ENCODE measurements around the gene NYAP1. TPM values are rescaled to one million over a fixed set of nuclear protein-coding genes. Genes with fewer than 3 reads are reported as not detected.
A peak's percentile ranks its signal among the peaks of the same experiment; 100 is the strongest.
"Not testable (repeated sequence)": the region's sequence is repeated elsewhere in the genome, so short reads cannot be mapped to it uniquely, and the experiment has no call there.

NYAP1 gene
- total RNA-seq, 1 experiment from 2014 or later, result not detected

GRCh38 chr7:100520138-100520537, 36.4 kb downstream of the NYAP1 start:
- no peaks in the 10 kb centered on the region for H4K20me1 ChIP-seq (ENCODE audit: insufficient read depth, low read depth, low read length)
- DNase-seq, result no peak
- peaks cover 11% of the 10 kb centered on the region for H3K4me1 ChIP-seq (ENCODE audit: low read length)
- H3K4me3 ChIP-seq (ENCODE audit: low read length), result no peak overlapping the region
- no peaks in the 10 kb centered on the region for H3K9me3 ChIP-seq (ENCODE audit: low read length)
- no peak overlapping the region for H3K27ac ChIP-seq (ENCODE audit: low read length)
- H3K4me2 ChIP-seq (ENCODE audit: low read depth, low read length, poor library complexity, severe bottlenecking), result no peak overlapping the region
- no peaks in the 10 kb centered on the region for H3K27me3 ChIP-seq (ENCODE audit: low read length)
- H3K36me3 ChIP-seq (ENCODE audit: insufficient read depth, low read length), result no peaks in the 10 kb centered on the region
- H3K9ac ChIP-seq (ENCODE audit: low read length), result no peak overlapping the region
- no peak overlapping the region for H2AFZ ChIP-seq (ENCODE audit: low read length)
- no peaks in the 10 kb centered on the region for H3K79me2 ChIP-seq (ENCODE audit: low read length)
- no peaks in the 10 kb centered on the region for H3K9me2 ChIP-seq (replicated peaks; ENCODE audit: insufficient read depth, low read length)

DNA sequence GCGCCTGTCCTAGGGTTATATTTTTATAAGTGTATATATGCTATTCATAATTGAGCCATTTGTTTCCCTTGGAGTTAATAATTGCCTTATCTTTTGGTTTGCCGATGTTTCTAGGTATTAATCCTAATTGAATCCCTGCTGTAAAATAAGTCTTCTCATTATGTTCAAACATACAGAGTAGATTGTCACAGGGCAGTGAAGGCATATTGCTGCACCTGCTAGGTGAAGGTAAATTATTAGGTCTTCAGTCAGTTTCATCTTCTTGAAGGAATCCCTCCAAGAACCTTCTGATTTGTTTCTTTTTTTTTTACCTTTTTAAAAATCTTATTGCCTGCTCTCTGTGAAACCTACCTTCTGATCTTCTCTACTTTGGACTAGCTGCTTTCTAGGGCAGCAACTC, 37.3 kb downstream of the NYAP1 start:
- Histone ChIP-seq H3K79me2 (ENCODE audit: low read length) (no peaks in the 10 kb centered on the region), H3K27me3 (ENCODE audit: low read length) (no peaks in the 10 kb centered on the region), H3K4me3 (ENCODE audit: low read length) (no peak overlapping the region), H3K9me2 (replicated peaks; ENCODE audit: insufficient read depth, low read length) (no peaks in the 10 kb centered on the region), H3K9ac (ENCODE audit: low read length) (no peak overlapping the region), H3K27ac (ENCODE audit: low read length) (no peak overlapping the region), H3K4me2 (ENCODE audit: low read depth, low read length, poor library complexity, severe bottlenecking) (no peak overlapping the region), H3K4me1 (ENCODE audit: low read length) (peaks cover 7% of the 10 kb centered on the region), H4K20me1 (ENCODE audit: insufficient read depth, low read depth, low read length) (no peaks in the 10 kb centered on the region), H2AFZ (ENCODE audit: low read length) (no peak overlapping the region), H3K9me3 (ENCODE audit: low read length) (no peaks in the 10 kb centered on the region), H3K36me3 (ENCODE audit: insufficient read depth, low read length) (no peaks in the 10 kb centered on the region)
- no peak for DNase-seq

DNA sequence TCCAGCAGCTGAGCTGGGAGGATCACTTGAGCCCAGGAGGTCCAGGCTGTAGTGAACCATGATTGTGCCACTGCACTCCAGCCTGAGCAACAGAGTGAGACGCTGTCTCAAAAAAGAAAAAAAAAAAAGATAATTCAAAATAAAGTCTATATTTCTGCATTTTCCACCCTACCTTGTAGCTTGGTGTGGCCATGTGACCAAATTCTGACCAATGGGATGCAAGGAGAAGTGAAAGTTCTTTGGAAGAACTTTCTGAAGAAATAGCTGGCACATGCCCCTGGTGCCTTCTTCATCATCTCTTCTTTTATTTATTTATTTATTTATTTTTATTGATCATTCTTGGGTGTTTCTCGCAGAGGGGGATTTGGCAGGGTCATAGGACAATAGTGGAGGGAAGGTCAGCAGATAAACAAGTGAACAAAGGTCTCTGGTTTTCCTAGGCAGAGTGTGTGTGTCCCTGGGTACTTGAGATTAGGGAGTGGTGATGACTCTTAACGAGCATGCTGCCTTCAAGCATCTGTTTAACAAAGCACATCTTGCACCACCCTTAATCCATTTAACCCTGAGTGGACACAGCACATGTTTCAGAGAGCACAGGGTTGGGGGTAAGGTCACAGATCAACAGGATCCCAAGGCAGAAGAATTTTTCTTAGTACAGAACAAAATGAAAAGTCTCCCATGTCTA, 38.3 kb downstream of the NYAP1 start:
- not testable (repeated sequence) for H4K20me1 ChIP-seq (ENCODE audit: insufficient read depth, low read depth, low read length); H3K27me3 ChIP-seq (ENCODE audit: low read length); H3K9ac ChIP-seq (ENCODE audit: low read length); H3K4me1 ChIP-seq (ENCODE audit: low read length); H3K27ac ChIP-seq (ENCODE audit: low read length); H2AFZ ChIP-seq (ENCODE audit: low read length); H3K4me2 ChIP-seq (ENCODE audit: low read depth, low read length, poor library complexity, severe bottlenecking); H3K9me2 ChIP-seq (replicated peaks; ENCODE audit: insufficient read depth, low read length); H3K79me2 ChIP-seq (ENCODE audit: low read length); H3K36me3 ChIP-seq (ENCODE audit: insufficient read depth, low read length); H3K4me3 ChIP-seq (ENCODE audit: low read length); H3K9me3 ChIP-seq (ENCODE audit: low read length)
- peak; percentile 58 for DNase-seq

GRCh38 chr7:100523192-100523591, 39.5 kb downstream of the NYAP1 start:
- not testable (repeated sequence) for H3K36me3 ChIP-seq (ENCODE audit: insufficient read depth, low read length); H3K9ac ChIP-seq (ENCODE audit: low read length); H2AFZ ChIP-seq (ENCODE audit: low read length); H3K4me1 ChIP-seq (ENCODE audit: low read length); H3K4me3 ChIP-seq (ENCODE audit: low read length); H3K9me3 ChIP-seq (ENCODE audit: low read length); H4K20me1 ChIP-seq (ENCODE audit: insufficient read depth, low read depth, low read length); H3K27ac ChIP-seq (ENCODE audit: low read length); H3K4me2 ChIP-seq (ENCODE audit: low read depth, low read length, poor library complexity, severe bottlenecking); H3K27me3 ChIP-seq (ENCODE audit: low read length); H3K9me2 ChIP-seq (replicated peaks; ENCODE audit: insufficient read depth, low read length); DNase-seq; H3K79me2 ChIP-seq (ENCODE audit: low read length)

DNA sequence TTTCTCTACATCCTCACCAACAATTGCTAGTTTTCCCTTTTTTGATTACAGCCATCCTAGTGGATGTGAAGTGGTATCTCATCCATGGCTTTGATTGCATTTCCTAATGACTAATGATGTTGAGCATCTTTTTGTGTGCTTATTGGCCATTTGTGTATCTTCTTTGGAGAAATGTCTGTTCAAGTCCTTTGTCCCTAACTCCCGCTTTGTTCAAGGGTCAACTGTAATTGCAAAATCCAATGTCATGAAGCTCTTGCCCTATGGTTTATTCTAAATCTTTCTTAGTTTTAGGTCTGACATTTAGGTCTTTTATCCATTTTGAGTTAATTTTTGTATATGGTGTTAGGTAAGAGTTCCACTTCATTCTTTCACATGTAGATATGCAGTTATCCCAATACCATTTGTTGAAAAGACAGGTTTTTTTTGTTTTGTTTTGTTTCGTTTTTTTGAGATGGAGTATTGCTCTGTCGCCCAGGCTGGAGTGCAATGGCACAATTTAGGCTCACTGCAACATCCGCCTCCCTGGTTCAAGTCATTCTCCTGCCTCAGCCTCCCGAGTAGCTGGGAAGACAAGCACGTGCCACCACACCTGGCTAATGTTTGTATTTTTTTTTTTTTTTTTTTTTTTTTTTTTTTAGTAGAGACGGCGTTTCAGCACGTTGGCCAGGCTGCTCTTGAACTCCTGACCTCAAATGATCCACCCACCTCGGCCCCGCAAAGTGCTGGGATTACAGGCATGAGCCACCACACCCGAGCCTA, 44.6 kb downstream of the NYAP1 start:
- H3K4me2 ChIP-seq (ENCODE audit: low read depth, low read length, poor library complexity, severe bottlenecking); H3K9ac ChIP-seq (ENCODE audit: low read length); DNase-seq; H3K27ac ChIP-seq (ENCODE audit: low read length); H3K9me2 ChIP-seq (replicated peaks; ENCODE audit: insufficient read depth, low read length); H3K27me3 ChIP-seq (ENCODE audit: low read length); H2AFZ ChIP-seq (ENCODE audit: low read length); H3K36me3 ChIP-seq (ENCODE audit: insufficient read depth, low read length); H3K79me2 ChIP-seq (ENCODE audit: low read length); H3K9me3 ChIP-seq (ENCODE audit: low read length); H3K4me3 ChIP-seq (ENCODE audit: low read length); H3K4me1 ChIP-seq (ENCODE audit: low read length); H4K20me1 ChIP-seq (ENCODE audit: insufficient read depth, low read depth, low read length): not testable (repeated sequence)

DNA sequence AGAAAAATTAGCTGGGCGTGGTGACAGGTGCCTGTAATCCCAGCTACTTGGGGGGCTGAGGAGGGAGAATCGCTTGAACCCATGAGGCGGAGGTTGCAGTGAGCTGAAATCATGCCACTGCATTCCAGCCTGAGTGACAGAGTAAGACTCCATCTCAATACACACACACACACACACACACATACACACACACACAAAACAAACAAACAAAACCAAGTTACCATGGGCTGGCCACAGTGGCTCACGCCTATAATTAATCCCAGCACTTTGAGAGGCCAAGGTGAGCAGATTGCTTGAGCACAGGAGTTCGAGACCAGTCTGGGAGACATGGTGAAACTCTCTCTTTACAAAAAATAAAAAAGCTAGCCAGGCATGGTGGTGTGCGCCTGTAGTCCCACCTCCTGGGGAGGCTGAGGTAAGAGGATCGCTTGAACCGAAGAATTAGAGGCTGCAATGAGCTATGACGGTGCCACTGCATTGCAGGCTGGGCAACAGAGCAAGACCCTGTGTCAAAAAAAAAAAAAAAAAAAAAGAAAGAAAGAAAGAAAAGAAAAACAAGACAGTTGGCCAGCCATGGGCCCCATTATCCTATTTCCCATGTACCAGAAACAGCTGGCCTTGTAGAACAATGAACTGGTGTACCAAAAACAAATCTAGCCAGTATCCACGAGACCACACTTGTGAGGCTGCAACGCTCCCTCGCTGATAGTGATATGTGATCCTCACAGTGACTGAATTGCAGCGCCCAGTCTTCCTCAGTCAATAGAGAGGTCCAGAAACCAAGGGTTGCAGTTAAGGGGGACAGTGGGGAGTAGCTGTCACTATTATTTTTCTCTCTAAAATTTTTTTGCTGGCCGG, 48.7 kb downstream of the NYAP1 start:
- no peak overlapping the region for H3K27ac ChIP-seq (ENCODE audit: low read length)
- H4K20me1 ChIP-seq (ENCODE audit: insufficient read depth, low read depth, low read length), result no peaks in the 10 kb centered on the region
- no peaks in the 10 kb centered on the region for H3K79me2 ChIP-seq (ENCODE audit: low read length)
- peaks cover 6% of the 10 kb centered on the region for H3K4me1 ChIP-seq (ENCODE audit: low read length)
- no peak overlapping the region for H3K4me2 ChIP-seq (ENCODE audit: low read depth, low read length, poor library complexity, severe bottlenecking)
- H3K9ac ChIP-seq (ENCODE audit: low read length), result no peak overlapping the region
- H3K9me2 ChIP-seq (replicated peaks; ENCODE audit: insufficient read depth, low read length), result no peaks in the 10 kb centered on the region
- H3K9me3 ChIP-seq (ENCODE audit: low read length), result no peaks in the 10 kb centered on the region
- H2AFZ ChIP-seq (ENCODE audit: low read length), result no peak overlapping the region
- H3K4me3 ChIP-seq (ENCODE audit: low read length), result no peak overlapping the region
- H3K36me3 ChIP-seq (ENCODE audit: insufficient read depth, low read length), result no peaks in the 10 kb centered on the region
- H3K27me3 ChIP-seq (ENCODE audit: low read length), result no peaks in the 10 kb centered on the region
- DNase-seq, result no peak

GRCh38 chr7:100535982-100536381, 52.3 kb downstream of the NYAP1 start:
- peaks cover 23% of the 10 kb centered on the region for H3K4me1 ChIP-seq (ENCODE audit: low read length)
- not testable (repeated sequence) for H3K79me2 ChIP-seq (ENCODE audit: low read length); H3K27me3 ChIP-seq (ENCODE audit: low read length); H3K9ac ChIP-seq (ENCODE audit: low read length); H2AFZ ChIP-seq (ENCODE audit: low read length); DNase-seq; H4K20me1 ChIP-seq (ENCODE audit: insufficient read depth, low read depth, low read length); H3K27ac ChIP-seq (ENCODE audit: low read length); H3K9me3 ChIP-seq (ENCODE audit: low read length); H3K9me2 ChIP-seq (replicated peaks; ENCODE audit: insufficient read depth, low read length); H3K4me2 ChIP-seq (ENCODE audit: low read depth, low read length, poor library complexity, severe bottlenecking); H3K36me3 ChIP-seq (ENCODE audit: insufficient read depth, low read length); H3K4me3 ChIP-seq (ENCODE audit: low read length)

GRCh38 chr7:100536695-100537094, 53.0 kb downstream of the NYAP1 start:
- H3K4me2 ChIP-seq (ENCODE audit: low read depth, low read length, poor library complexity, severe bottlenecking); DNase-seq; H3K27me3 ChIP-seq (ENCODE audit: low read length); H3K36me3 ChIP-seq (ENCODE audit: insufficient read depth, low read length); H4K20me1 ChIP-seq (ENCODE audit: insufficient read depth, low read depth, low read length); H3K27ac ChIP-seq (ENCODE audit: low read length); H3K4me3 ChIP-seq (ENCODE audit: low read length); H3K9ac ChIP-seq (ENCODE audit: low read length); H3K9me2 ChIP-seq (replicated peaks; ENCODE audit: insufficient read depth, low read length); H3K9me3 ChIP-seq (ENCODE audit: low read length); H3K79me2 ChIP-seq (ENCODE audit: low read length); H2AFZ ChIP-seq (ENCODE audit: low read length): not testable (repeated sequence)
- peaks cover 20% of the 10 kb centered on the region for H3K4me1 ChIP-seq (ENCODE audit: low read length)

All from Karpas-422 (cell line).